K562 treated with DMSO at 1 percent for 4 hours (cell line): ENCODE measurements around the gene RGL4. TPM values are rescaled to one million over a fixed set of nuclear protein-coding genes. Genes with fewer than 3 reads are reported as not detected.

ENCODE experiments used
- total RNA-seq: library from RNA; unstranded; fragments of 300-600 nt; gene quantifications from 2 replicates; pipeline ENCODE4 v1.2.3, GENCODE V29; 2022; ENCODE audit not compliant: insufficient read depth

The RGL4 gene
- total RNA-seq = 0.24 TPM in 1 of 2 replicates, not detected in the other

DNA sequence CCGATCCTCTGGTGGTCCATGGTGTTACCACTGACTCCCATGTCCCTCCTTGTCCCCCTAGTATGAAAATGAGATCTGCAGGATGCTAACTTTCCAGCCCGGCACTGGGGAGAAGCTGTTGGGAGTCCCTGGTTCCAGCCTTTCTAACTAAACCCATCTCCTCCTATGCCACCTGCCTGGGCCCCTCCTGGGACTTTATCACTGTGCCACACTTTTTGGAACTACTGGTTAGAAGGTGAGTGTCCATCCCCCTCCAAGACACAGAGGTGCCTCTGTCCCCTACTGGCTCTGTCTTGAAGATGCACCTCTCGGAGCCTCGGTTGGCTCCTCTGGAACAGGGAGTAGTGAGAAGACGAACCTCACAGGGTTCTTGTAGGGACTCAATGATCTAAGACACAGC is at the start of gene RGL4:
Gene RGL4 (plus strand): TSS at position 301 of the 400 bp plus-strand sequence. CDS start 1,018 bp downstream, outside the sequence.

Other genes starting within 250 kb of the RGL4 start
- gene IGLL1, start 110.7 kb upstream of the RGL4 start, total RNA-seq = not detected in 2 replicates
- not detected in 2 replicates for gene DRICH1, start 58.7 kb upstream of the RGL4 start, total RNA-seq
- gene ZNF70, start 60.1 kb downstream of the RGL4 start, total RNA-seq = 0.64 and 1.1 TPM in 2 replicates
- gene VPREB3, start 63.4 kb downstream of the RGL4 start, total RNA-seq = not detected in 2 replicates
- not detected in 2 replicates for gene C22orf15, start 72.0 kb downstream of the RGL4 start, total RNA-seq
- 152 and 165 TPM in 2 replicates for gene CHCHD10, start 77.0 kb downstream of the RGL4 start, total RNA-seq
- gene MMP11, start 81.8 kb downstream of the RGL4 start, total RNA-seq = 1.0 TPM in 1 of 2 replicates, not detected in the other
- gene SMARCB1, start 96.0 kb downstream of the RGL4 start, total RNA-seq = 88.8 and 96.2 TPM in 2 replicates
- 5.4 and 5.5 TPM in 2 replicates for gene DERL3, start 148.0 kb downstream of the RGL4 start, total RNA-seq
- gene SLC2A11, start 166.9 kb downstream of the RGL4 start, total RNA-seq = 4.0 and 5.6 TPM in 2 replicates
- gene MIF, start 203.4 kb downstream of the RGL4 start, total RNA-seq = 381 and 435 TPM in 2 replicates